Measurements from ENCODE around the gene CSH1.
"Not testable (repeated sequence)": the region's sequence is repeated elsewhere in the genome, so short reads cannot be mapped to it uniquely, and the experiment has no call there.

The CSH1 gene

GRCh38 chr17:63878413-63878812 is 18.0 kb downstream of the CSH1 start:
- H3K4me1 ChIP-seq (ENCODE audit: insufficient read depth, low read length); H3K4me3 ChIP-seq (ENCODE audit: low read length); H3K36me3 ChIP-seq (ENCODE audit: insufficient read depth, low read length); H3K9me3 ChIP-seq (ENCODE audit: insufficient read depth, low read depth, low read length); H3K27me3 ChIP-seq (ENCODE audit: insufficient read depth, low read length); H3K9ac ChIP-seq (ENCODE audit: low read depth, low read length); H3K27ac ChIP-seq (ENCODE audit: low read depth, low read length): not testable (repeated sequence)
- 93% methylated on average over 9 of the region's 9 CpGs for WGBS

- H3K36me3 ChIP-seq (ENCODE audit: insufficient read depth, low read length); H3K4me3 ChIP-seq (ENCODE audit: low read length); H3K9ac ChIP-seq (ENCODE audit: low read depth, low read length); H3K27me3 ChIP-seq (ENCODE audit: insufficient read depth, low read length); H3K9me3 ChIP-seq (ENCODE audit: insufficient read depth, low read depth, low read length); H3K4me1 ChIP-seq (ENCODE audit: insufficient read depth, low read length); H3K27ac ChIP-seq (ENCODE audit: low read depth, low read length): not testable (repeated sequence)
- WGBS: 90% methylated on average over 6 of the region's 6 CpGs
Measured at GRCh38 chr17:63874693-63875092, 21.7 kb downstream of the CSH1 start.

DNA sequence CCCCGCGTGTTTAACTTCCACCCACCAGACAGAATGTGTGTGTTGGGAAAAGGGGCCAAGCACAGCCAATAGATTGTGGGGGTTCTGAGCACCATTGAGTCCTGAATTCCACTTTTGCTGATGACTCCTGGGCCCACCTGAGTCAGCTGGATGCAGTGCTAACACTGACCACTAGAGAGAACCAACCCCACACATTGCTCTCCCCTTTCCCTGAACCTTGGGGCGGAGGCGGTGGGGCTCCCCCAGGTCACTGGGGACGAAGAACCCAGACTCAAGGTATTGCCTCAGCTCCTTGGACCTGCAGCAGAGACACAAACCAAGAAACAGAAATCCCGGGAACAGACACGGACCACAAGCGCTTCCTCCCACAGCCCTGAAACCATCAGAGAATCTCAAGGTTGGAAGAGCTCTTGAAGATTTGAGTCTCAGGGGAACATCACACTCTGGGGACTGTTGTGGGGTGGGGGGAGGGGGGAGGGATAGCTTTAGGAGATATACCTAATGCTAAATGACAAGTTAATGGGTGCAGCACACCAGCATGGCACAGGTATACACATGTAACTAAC is 22.2 kb downstream of the CSH1 start:
- H3K4me3 ChIP-seq (ENCODE audit: low read length); H3K27me3 ChIP-seq (ENCODE audit: insufficient read depth, low read length); H3K4me1 ChIP-seq (ENCODE audit: insufficient read depth, low read length); H3K9me3 ChIP-seq (ENCODE audit: insufficient read depth, low read depth, low read length); H3K27ac ChIP-seq (ENCODE audit: low read depth, low read length); H3K36me3 ChIP-seq (ENCODE audit: insufficient read depth, low read length); H3K9ac ChIP-seq (ENCODE audit: low read depth, low read length): not testable (repeated sequence)
- 78% methylated on average over 6 of the region's 8 CpGs for WGBS

GRCh38 chr17:63873577-63873976 is 22.8 kb downstream of the CSH1 start, which contains the start of gene CSH2:
Gene CSH2, minus strand, starts transcription at chr17:63873677. Its CDS starts 63 bp downstream, at chr17:63873614.
- not testable (repeated sequence) for H3K9me3 ChIP-seq (ENCODE audit: insufficient read depth, low read depth, low read length)

DNA sequence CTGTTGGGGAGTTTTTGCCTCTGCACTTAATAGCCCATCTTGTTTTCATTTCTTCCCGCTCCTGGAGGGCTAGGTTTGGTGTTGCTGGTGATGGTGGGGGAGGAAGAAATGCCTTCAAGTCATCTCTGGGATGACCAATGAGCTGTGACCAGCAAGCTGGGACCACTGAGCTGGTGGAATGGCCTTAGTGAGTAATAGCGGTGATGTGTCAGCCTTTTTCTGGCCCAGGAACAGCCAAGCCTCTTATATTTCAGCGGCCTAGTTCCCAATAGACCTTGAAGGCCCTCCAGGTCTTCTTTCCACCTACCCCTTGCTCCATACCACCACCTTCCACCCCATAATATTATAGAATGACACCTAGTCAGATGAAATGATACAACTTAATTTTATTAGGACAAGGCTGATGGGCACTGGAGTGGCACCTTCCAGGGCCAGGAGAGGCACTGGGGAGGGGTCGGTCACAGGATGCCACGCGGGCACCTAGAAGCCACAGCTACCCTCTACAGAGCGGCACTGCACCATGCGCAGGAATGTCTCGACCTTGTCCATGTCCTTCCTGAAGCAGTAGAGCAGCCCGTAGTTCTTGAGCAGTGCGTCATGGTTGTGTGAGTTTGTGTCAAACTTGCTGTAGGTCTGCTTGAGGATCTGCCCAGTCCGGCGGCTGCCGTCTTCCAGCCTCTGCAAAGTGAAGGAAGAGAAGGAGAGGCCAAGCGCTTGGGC is 24.6 kb downstream of the CSH1 start:
- not testable (repeated sequence) for H3K27ac ChIP-seq (ENCODE audit: low read depth, low read length); H3K4me1 ChIP-seq (ENCODE audit: insufficient read depth, low read length); H3K36me3 ChIP-seq (ENCODE audit: insufficient read depth, low read length); H3K9ac ChIP-seq (ENCODE audit: low read depth, low read length); H3K9me3 ChIP-seq (ENCODE audit: insufficient read depth, low read depth, low read length); H3K27me3 ChIP-seq (ENCODE audit: insufficient read depth, low read length); H3K4me3 ChIP-seq (ENCODE audit: low read length)
- WGBS: 94% methylated on average over 9 of the region's 15 CpGs

More at GRCh38 chr17:63873577-63873976, 22.8 kb downstream of the CSH1 start, which contains the start of gene CSH2:
- H3K36me3 ChIP-seq (ENCODE audit: insufficient read depth, low read length); H3K27me3 ChIP-seq (ENCODE audit: insufficient read depth, low read length); H3K4me1 ChIP-seq (ENCODE audit: insufficient read depth, low read length); H3K4me3 ChIP-seq (ENCODE audit: low read length); H3K27ac ChIP-seq (ENCODE audit: low read depth, low read length); H3K9ac ChIP-seq (ENCODE audit: low read depth, low read length): not testable (repeated sequence)
- 97% methylated on average over 3 of the region's 7 CpGs for WGBS

GRCh38 chr17:63870292-63870665 is 26.1 kb downstream of the CSH1 start:
- H3K4me3 ChIP-seq (ENCODE audit: low read length); H3K9ac ChIP-seq (ENCODE audit: low read depth, low read length); H3K36me3 ChIP-seq (ENCODE audit: insufficient read depth, low read length); H3K27me3 ChIP-seq (ENCODE audit: insufficient read depth, low read length); H3K9me3 ChIP-seq (ENCODE audit: insufficient read depth, low read depth, low read length); H3K27ac ChIP-seq (ENCODE audit: low read depth, low read length); H3K4me1 ChIP-seq (ENCODE audit: insufficient read depth, low read length): not testable (repeated sequence)
- WGBS: 100% methylated on average over 3 of the region's 4 CpGs

GRCh38 chr17:63869491-63870291 is 26.7 kb downstream of the CSH1 start:
- H3K4me1 ChIP-seq (ENCODE audit: insufficient read depth, low read length); H3K4me3 ChIP-seq (ENCODE audit: low read length); H3K9me3 ChIP-seq (ENCODE audit: insufficient read depth, low read depth, low read length); H3K9ac ChIP-seq (ENCODE audit: low read depth, low read length); H3K27me3 ChIP-seq (ENCODE audit: insufficient read depth, low read length); H3K27ac ChIP-seq (ENCODE audit: low read depth, low read length); H3K36me3 ChIP-seq (ENCODE audit: insufficient read depth, low read length): not testable (repeated sequence)
- WGBS: 58% methylated on average over 7 of the region's 9 CpGs

GRCh38 chr17:63866625-63867024 is 29.7 kb downstream of the CSH1 start:
- not testable (repeated sequence) for H3K36me3 ChIP-seq (ENCODE audit: insufficient read depth, low read length); H3K27me3 ChIP-seq (ENCODE audit: insufficient read depth, low read length); H3K4me3 ChIP-seq (ENCODE audit: low read length); H3K27ac ChIP-seq (ENCODE audit: low read depth, low read length); H3K4me1 ChIP-seq (ENCODE audit: insufficient read depth, low read length); H3K9me3 ChIP-seq (ENCODE audit: insufficient read depth, low read depth, low read length); H3K9ac ChIP-seq (ENCODE audit: low read depth, low read length)
- WGBS: 78% methylated on average over 5 of the region's 7 CpGs

- WGBS: 73% methylated on average over 3 of the region's 3 CpGs
- H3K4me3 ChIP-seq (ENCODE audit: low read length): no peak overlapping the region
- H3K27me3 ChIP-seq (ENCODE audit: insufficient read depth, low read length): peaks cover 3% of the 10 kb centered on the region; the same call in 1 of the 2 replicates
- H3K9me3 ChIP-seq (ENCODE audit: insufficient read depth, low read depth, low read length): no peaks in the 10 kb centered on the region
- no peak overlapping the region for H3K9ac ChIP-seq (ENCODE audit: low read depth, low read length)
- H3K4me1 ChIP-seq (ENCODE audit: insufficient read depth, low read length): no peaks in the 10 kb centered on the region
- H3K27ac ChIP-seq (ENCODE audit: low read depth, low read length): no peak overlapping the region
- no peaks in the 10 kb centered on the region for H3K36me3 ChIP-seq (ENCODE audit: insufficient read depth, low read length)
Measured at GRCh38 chr17:63859257-63859656, 37.1 kb downstream of the CSH1 start.

DNA sequence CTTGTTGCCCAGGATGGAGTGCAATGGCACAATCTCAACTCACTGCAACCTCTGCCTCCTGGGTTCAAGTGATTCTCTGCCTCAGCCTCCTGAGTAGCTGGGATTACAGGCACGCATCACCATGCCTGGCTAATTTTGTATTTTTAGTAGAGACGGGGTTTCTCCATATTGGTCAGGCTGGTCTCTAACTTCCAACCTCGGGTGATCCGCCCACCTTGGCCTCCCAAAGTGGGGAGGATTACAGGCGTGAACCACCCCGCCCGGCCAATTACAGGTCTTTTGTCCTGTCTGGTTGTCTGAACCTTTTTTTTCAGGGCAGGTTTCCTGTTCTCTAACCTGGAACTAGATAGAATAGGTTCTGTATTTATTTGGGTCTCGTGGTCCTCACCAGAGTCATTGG is 39.9 kb downstream of the CSH1 start:
- 90% methylated on average over 7 of the region's 8 CpGs for WGBS
- not testable (repeated sequence) for H3K4me3 ChIP-seq (ENCODE audit: low read length); H3K4me1 ChIP-seq (ENCODE audit: insufficient read depth, low read length); H3K9ac ChIP-seq (ENCODE audit: low read depth, low read length); H3K27me3 ChIP-seq (ENCODE audit: insufficient read depth, low read length); H3K27ac ChIP-seq (ENCODE audit: low read depth, low read length); H3K9me3 ChIP-seq (ENCODE audit: insufficient read depth, low read depth, low read length); H3K36me3 ChIP-seq (ENCODE audit: insufficient read depth, low read length)

DNA sequence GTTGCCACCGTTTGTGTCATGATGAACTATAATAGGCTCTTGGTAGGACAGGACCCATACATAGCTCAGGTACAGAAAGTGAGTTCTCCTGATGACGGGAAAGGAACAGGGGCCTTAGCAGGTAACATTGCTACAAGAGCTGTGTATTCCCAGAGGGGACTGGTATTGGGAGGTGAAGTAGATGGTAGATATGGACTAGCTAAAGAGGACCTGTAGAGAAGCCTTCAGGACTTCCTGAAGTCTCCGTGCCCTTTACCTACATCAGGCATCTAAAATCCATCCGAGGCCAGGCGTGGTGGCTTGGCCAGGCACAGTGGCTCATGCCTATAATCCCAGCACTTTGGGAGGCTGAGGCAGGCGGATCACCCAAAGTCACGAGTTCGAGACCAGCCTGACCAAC is 41.2 kb downstream of the CSH1 start:
- Histone ChIP-seq H3K9me3 (ENCODE audit: insufficient read depth, low read depth, low read length) (no peaks in the 10 kb centered on the region), H3K4me3 (ENCODE audit: low read length) (no peak overlapping the region), H3K27ac (ENCODE audit: low read depth, low read length) (no peak overlapping the region), H3K9ac (ENCODE audit: low read depth, low read length) (no peak overlapping the region), H3K36me3 (ENCODE audit: insufficient read depth, low read length) (no peaks in the 10 kb centered on the region), H3K27me3 (ENCODE audit: insufficient read depth, low read length) (peaks cover 9% of the 10 kb centered on the region; the same call in 1 of the 2 replicates), H3K4me1 (ENCODE audit: insufficient read depth, low read length) (no peaks in the 10 kb centered on the region)
- WGBS: 90% methylated on average over 8 of the region's 8 CpGs
